ENCODE measurements around the gene DUSP6. TPM values are rescaled to one million over a fixed set of nuclear protein-coding genes. Genes with fewer than 3 reads are reported as not detected.

Gene DUSP6, protein sequence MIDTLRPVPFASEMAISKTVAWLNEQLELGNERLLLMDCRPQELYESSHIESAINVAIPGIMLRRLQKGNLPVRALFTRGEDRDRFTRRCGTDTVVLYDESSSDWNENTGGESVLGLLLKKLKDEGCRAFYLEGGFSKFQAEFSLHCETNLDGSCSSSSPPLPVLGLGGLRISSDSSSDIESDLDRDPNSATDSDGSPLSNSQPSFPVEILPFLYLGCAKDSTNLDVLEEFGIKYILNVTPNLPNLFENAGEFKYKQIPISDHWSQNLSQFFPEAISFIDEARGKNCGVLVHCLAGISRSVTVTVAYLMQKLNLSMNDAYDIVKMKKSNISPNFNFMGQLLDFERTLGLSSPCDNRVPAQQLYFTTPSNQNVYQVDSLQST
- 15.0 TPM for total RNA-seq

DNA sequence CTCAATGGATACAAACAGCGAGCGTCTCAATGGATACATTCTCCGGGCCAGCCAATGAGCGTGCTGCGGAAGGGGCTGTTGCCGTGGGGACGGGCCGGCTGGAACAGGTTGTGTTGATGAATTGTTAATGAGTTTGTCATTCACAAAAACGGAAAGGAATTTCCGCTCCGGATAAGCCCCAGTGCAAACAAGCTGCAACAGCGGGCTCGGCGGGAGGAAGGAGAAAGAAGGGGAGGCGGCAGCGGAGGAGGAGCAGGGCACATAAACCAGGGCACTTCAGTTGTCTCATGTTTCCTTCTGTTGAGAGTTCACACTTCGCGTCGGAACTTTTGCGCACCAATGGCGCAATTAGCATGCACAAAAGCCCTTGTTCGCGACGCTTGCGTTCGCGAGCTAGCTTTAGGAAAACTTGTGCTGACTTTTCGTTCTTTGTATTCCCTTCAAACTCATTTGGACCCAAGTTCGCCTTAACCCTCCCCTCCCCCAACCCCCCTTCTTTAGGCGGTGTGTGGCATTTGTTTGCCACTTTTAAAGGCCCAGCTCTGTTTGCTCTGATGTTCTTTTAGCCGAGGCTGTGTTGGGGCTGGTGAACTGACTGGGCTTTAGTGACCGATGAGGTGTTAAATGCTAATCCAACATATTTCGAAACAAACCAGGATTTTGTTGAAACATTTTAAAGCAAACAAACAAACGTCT, at the start of gene DUSP6:
Gene DUSP6, minus strand, starts transcription at position 10 of the 696 bp plus-strand sequence. CDS start 462 bp downstream, outside the sequence.
- peak; percentile 86 for ATAC-seq

DNA sequence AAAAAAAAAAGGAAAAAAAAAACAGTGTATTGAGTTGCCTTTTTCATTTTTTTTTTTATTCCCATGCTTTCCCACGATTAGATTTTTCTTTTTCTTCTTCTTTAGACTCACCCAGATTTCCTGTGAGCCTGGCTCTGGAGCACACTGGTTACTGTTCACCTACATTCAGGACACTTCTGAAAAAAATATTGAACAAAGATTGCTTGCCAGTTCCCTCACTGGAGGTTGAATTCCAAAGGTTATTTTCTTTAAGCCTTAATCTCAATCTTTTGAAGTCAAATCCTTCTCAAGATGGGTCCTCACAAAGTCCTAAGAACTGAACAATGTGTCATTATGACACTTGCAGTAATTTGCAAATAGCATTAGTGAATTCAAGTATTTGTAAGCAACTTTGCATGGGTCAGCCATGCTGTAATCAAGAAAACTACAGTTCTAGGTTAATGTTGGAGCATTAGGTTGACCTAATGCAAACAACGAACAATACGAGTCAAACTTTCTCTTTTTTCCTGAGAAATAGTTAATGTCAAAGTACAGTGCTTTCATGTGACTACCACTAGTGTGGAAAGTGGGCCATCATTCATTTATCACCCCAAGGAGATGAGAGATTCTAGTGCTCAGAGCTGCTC, 49.2 kb upstream of the DUSP6 start:
- ATAC-seq, result no peak

DNA sequence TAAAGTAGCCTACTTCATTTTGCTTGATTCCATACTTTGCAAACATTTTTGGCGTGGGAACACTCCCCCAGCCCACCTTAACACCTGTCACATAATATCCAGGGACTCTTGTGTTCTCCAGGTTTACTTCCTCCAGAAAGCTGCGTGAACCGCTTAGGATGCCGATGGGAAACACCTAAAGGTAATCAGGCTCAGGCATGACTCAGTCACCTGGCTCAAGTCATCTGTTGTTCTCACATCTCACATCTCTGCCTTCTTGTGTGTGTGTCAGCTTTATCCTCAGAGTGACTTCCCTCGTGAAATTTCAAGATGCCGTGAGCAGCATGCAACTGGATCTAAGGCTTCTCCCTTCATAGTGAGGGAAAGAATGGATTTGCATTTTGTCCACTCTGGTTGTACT, 48.1 kb upstream of the DUSP6 start:
- peak; percentile 67 for ATAC-seq

DNA sequence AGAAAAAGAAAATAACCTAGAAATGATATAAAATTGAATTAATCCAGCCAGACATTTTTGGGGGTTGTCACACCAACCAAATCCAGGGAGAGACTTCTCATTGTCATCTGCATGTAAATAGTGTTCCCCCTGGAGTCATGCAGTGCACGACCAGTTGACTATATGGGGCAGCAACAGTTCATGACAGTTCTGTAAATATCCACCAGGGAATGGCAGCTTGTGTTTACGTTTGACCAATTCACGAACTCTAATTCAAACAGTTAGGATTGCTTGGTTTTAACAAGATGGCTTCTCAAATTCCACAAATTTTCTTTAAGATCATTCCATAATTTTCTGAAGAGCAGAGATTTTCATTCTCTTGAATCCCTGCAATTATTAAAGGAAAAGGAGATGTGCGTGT, 43.4 kb upstream of the DUSP6 start:
- no peak for ATAC-seq

DNA sequence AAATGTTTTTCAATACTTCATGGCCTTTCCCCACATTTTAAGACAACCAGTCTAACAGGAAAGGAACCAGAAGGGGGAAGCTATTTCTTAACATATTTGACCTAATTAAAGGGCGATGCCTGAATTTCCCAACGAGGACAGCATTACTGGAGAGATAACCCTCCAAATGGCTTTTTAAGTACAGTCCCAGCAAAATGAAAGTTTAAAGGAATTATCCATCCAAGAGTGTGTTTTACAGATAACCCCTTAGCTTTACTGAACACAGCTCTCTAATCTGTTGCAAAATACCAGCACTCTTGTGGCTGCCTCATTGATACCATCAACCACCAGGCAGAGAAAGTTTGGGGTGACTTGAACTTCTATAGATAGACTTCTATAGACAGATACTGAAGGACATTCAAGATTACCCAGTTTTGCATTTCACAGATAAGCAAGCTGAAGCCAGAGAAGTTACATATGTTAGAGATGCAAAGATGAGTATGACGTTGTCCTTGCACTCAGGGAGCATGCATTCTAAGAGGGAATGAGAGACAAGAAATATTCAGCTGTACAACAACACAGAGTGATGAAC, 41.3 kb upstream of the DUSP6 start:
- ATAC-seq, result no peak

DNA sequence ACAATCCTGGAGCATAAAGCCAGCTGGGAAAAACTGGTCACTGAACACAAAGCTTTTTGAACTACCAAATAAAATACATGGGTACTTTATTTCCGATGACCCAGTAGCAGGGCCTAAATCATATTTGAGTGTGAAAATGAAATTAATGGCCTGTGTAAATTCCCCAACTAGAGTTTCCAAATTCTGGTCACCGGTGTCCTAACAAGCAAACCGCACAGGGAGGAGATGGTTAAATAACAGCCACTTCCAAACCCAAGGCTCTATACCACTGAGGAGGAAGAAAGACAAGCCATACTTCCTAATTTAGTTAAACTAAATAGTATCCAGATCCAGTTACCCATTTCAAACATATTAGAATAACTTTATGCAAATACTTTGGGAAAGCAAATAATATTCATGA, 40.1 kb upstream of the DUSP6 start:
- ATAC-seq, result no peak

DNA sequence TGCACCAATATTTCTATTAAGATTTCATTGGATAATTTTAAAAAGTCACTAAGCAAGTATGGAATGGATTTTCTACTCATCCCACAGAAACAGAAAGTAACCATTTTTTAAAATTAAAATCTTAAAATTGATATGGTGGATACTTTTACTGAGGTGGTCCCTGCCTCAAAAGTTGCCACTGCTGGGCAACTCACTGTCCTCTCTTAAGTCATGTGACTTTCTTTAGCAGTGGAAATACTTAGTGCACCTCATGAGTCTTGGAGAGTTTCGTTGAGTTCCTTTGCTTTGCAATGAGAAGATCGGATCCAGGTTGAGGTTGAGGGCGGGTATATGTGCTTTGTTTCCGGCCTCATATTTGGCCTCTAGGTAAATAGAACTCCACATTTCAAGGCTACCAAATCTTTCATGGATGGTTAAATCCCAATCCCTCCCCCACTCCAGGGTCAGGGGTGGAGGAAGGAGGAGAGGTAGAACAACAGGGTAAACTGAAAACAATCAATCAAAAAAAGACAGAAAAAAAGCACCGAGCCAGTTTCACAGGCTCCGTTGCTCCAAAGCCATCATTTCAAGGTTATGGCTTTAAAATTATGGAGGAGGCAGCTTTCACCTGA, 39.5 kb upstream of the DUSP6 start:
- ATAC-seq, result no peak

DNA sequence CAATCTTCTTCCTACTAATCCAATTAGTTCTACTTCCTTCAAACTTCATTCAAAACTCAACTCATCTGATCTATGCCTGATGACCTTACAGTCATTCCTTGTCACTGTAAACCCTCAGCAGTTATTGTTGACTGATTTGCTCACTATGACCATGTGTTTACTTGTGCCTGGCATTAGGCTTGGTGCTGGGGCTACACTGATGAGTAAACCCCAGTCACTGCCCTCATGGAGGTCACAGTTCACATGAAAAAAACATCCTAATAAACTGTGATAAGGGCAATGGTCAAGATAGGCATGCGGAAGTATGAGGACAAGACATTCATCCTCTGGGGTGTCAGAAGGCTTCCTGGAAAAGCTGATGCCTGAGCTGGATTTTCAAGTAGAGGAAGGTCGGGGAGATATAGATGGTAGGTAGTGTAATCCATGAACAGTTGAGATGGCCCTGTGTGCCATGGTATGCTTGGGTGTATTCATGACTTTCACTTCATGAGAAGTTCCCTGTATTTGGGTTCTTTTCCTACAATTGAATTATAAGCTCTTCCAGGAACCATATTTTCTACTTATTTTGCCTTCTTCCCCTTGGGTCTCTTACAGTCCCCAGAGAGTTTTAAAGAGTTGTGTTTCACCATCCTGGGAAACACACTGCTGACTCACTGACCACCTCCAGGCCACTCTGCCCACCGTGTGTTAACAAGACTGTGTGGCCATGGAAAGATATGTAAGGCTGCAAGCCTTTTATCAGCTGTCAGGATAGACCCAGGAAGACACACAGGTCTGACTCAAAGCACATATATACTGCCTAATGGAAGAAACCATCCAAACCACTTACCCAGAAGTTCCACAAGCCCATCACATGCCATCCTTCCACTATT, 38.7 kb upstream of the DUSP6 start:
- ATAC-seq, result peak; percentile 67

DNA sequence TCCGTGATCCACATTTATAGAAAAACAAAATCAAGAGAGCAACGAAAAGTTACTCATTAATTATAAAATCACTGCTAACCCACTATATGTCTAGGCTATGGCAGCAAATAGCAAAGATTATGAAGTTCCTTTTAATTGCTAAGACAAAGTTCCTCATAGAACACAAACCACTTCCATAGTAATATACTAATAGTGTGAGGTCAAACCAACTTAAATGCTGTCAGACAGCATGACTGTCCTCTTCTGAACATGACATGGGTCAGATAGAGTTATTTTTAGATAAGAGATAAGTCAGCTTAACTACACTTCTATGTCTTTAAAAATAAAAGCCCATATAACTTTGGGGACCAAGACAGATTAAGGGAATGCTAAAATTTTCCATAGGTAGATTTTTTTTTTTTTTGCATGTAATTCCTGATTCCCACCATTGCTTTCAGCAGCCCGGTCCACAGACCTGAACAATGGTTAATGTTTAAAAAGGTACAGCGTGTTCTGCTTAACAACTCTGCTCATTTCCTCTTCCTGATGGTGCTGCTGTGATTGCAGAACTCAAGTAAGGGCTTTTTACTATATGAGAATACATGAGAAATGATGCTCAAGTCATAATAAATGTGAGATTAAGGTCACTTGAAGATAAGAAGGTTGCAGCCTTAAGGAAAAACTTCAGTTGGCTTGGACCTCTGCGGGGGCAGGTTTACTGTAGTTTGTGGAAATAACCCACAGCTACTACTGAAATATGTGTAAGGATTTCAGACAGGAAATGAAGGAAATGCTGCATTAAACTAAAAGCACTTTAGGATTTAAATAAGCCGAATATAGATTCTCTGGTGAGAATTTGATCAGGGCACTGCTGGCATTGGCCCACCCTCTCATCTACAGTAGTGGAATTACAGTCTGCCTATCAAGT, 37.7 kb upstream of the DUSP6 start:
- ATAC-seq, result peak; percentile 54

DNA sequence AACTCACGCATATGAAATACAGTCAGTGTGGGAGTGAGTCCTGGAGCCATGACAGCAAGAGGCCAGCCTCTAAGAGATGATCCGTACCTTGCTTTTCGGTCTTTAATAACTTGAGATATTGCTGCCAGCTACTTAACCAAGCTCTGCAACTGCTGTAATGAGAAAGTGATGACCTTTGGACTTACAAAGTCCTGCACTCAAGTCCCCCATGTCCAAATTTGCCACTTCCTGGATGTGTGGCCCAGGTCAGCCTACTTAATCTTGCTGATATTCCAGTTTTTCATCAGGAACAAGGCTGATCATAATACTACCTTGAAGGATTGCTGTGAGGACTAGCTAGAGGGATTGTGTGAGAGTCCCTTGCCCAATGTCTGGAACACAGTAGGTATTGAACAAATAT, 33.8 kb upstream of the DUSP6 start:
- ATAC-seq, result no peak

DNA sequence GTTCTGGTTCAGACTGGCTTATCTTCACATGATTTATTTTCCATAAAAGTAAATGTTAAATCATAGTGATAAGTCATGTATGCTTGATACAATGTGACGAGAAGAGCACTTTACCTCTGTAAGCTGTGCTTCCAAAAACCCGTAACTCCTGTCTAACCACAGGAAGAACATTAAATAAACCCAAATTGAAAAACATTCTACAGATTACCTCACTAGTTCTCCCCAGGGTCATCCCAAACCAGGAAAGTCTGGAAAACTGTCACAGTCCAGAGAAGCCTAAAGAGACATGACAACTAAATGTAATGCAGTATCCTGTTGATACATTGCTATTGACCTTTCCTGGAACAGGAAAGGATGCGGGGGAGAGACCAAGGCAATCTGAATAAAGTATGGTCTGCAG, 32.5 kb upstream of the DUSP6 start:
- ATAC-seq, result peak; percentile 57

DNA sequence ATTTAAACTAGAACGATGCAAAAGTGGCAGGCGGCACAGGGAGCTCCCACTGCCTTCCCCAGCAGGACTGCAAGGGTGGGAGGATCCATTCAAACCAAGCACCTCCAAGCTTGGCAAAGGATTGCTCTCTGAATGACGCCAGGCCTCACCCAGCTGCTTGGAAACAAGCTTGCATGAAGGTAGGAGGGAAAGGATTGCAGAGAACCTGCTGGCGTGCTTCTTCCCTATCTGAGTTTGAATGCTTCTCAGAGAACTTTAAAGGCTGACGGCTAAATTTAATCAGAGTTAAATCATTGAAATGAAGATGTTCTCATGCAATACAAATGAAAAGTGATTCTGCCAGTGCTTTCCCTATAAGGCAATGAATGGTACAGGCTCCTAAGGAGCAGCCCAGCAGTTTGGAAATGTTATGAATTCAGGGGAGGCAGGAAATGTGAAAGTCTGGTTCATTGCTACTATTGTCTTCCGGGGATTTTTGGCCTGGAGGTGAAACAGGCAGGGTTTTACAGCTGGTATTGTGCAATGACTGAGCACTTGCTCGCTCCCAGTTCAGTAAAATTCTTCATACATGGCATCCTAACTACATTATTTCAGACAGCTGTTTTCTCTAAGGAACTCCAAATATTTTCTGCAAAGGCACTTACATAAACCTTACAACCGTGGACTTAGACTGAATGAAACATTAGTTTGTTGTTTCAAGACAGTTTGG, 31.9 kb upstream of the DUSP6 start:
- peak; percentile 85 for ATAC-seq

DNA sequence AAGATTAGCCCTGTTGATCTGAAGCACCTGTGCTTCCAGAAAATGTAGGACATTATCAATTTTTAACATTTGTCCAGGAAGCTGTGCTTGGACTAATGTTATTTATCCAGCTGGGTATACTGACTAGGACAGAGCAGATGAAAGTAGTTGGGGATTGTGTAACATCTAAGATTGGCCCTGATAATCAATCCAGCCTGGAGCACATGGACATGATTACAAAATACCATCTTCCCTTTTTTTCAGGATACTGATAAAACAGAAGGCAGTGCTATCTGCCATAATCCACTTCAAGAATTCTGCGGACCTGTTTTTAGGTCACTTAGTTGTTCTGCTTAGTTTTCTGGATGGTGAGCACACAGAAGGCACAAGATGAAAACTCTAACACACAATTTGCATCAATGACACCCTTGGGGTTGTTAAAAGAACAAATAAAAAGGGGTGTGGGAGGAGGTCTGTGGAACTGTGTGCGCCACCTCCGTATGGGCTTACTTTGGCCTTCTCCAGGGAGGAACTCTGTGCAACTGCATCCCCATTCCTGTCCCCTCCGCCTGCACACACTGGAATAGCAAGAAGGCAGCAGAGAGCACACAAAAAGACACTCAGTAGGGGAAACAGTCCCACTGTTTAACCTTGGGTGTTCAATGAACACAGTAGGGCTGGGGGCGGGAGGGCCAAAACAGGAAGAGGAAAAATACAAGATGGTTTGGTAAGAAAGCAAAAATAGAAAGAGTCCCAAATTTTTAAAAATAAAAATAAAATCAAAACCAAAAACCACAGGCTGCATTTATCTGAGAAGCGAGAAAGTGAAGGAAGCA, 31.1 kb upstream of the DUSP6 start:
- no peak for ATAC-seq

DNA sequence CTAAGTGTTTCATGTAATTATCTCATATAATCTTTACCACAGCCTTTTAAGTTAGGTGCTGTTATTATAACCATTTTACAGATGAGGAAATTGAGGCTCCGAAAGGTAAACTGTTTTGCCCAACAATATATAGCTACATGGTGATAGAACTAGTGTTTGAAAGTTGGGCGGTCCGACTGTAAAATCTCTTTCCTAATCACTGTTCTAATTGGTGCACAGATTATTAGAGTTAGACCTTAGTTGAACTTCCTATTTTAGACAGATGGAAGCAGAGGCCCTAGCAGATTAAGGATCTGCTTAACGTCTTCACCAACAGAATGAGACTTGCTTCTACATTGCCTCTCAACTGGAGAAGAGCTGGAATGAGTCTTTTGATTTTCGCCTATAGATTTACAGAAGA, 30.0 kb upstream of the DUSP6 start:
- ATAC-seq, result no peak

DNA sequence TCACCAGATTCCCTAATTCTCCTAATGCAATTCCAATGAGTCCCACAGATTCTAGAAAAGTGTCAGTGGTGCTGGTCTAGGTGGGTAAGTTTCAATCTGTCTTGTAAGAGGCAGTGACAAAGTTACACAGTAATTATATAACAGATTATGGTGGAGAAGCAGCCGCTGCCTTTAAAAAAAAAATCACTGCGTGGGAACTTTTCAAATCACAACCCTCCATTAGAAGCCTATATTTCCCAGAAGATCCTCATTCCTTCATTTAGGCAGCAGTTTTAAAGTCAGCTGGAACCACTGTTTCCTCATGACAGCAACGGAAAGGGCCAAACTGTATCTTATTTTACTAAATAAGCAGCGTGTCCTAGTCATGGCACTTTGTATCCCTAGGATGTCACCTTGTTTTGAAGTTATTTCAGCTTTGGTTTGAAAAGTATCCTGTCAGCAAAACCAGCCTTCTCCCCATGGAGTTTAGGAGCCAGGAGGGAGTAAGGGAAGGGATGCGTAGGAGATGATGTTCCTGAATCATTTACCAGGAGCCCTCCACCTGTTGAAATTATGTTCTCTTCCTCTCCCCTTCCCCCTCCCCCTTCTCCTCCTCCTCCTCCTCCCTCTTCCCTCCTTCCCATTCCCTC, 27.7 kb upstream of the DUSP6 start:
- ATAC-seq, result no peak

DNA sequence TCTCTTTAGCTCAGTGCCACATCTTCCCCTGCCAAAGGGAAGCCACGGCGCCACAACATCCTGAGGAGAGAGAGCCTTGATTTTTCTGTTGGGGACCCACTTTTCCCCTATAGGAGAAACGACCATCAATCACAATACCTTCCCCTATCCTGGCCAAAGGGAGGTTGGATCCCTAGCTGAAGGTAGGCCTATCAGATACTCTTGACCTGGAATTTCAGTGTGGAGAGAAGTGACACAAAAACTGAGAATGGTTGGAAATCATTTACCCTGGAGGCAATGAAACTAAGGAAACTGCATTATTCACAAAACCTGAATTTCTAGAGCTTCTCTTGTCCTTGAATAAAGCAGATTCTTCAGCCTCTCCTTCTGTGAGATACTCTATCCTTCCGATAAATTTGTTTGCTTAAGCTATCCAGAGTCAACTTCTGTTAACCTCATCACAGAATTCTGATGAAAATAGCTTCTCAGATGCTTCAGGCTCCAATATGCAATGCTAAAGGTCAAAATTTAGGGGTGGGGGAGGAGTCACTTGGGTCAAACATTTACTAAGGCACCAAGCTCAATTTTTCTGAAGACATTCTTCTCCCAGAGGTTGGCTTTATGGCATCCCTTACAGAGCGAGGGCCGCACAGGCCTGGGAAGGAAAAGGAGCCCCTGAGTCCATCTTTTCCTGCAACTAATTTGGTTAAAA, 27.0 kb upstream of the DUSP6 start:
- no peak for ATAC-seq

DNA sequence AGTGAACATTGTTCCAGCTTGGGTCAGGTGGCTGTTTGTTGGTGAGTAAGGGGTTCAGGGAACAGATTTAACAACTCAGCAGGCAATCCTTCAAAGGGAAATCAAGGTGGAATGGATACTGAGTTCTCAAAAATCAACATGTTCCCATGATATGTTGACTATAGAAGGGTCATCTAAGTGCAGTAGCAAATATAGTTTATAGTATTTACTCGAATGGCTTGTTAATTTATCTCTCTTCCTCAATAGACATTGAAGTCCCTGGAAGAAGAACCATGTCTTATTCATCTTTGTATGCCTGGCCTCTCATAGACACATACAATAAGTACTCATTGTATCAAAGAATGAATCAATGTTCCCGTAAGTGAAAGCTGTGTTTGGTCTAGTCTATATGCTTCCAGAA, 24.5 kb upstream of the DUSP6 start:
- ATAC-seq, result no peak

DNA sequence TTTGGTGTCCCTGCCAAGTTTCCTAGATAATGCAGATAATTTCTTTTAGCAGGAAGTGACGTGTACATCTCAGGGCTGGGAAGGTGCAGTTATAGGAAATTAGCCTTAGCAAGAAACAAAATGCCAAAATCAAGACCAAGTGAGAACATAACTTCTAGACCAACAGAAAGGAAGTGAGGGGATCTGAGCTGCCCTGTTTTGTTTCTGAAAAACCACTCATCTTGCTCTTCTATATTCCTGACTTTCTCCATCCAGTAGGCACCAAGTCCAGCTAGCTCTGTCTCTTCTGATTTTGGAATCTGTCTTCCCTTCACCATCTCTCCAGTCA, 23.9 kb upstream of the DUSP6 start:
- no peak for ATAC-seq

All from esophagus mucosa (tissue), 1 donor.